Measurements from ENCODE around the gene MAGI2. TPM values are rescaled to one million over a fixed set of nuclear protein-coding genes. Genes with fewer than 3 reads are reported as not detected.
"Not testable (repeated sequence)": the region's sequence is repeated elsewhere in the genome, so short reads cannot be mapped to it uniquely, and the experiment has no call there.

The MAGI2 gene
- total RNA-seq, 1 donor from 2014 or later = 0.40 TPM

GRCh38 chr7:78316110-78316509 lies 1137.4 kb downstream of the MAGI2 start:
- no peak for DNase-seq (ENCODE audit: low read depth in 2 of 2)

- DNase-seq (ENCODE audit: low read depth in 2 of 2) = no peak
Measured at GRCh38 chr7:78315119-78315518, 1138.3 kb downstream of the MAGI2 start.

- DNase-seq (ENCODE audit: low read depth in 2 of 2) = no peak
Measured at GRCh38 chr7:78311181-78311580, 1142.3 kb downstream of the MAGI2 start.

- no peak for DNase-seq (ENCODE audit: low read depth in 2 of 2)
Measured at GRCh38 chr7:78307892-78308291, 1145.6 kb downstream of the MAGI2 start.

- DNase-seq (ENCODE audit: low read depth in 2 of 2) = no peak
Measured at GRCh38 chr7:78306634-78307033, 1146.8 kb downstream of the MAGI2 start.

GRCh38 chr7:78301407-78301806 lies 1152.1 kb downstream of the MAGI2 start:
- peak in 1 of 2 donors; percentile 4 for DNase-seq (ENCODE audit: low read depth in 2 of 2)

- no peak for DNase-seq (ENCODE audit: low read depth in 2 of 2)
Measured at GRCh38 chr7:78299088-78299487, 1154.4 kb downstream of the MAGI2 start.

GRCh38 chr7:78296644-78297371 lies 1156.7 kb downstream of the MAGI2 start:
- DNase-seq (ENCODE audit: low read depth in 2 of 2) = no peak

GRCh38 chr7:78296046-78296597 lies 1157.3 kb downstream of the MAGI2 start:
- DNase-seq (ENCODE audit: low read depth in 2 of 2) = no peak

- DNase-seq (ENCODE audit: low read depth in 2 of 2) = not testable (repeated sequence)
Measured at GRCh38 chr7:78289471-78289870, 1164.0 kb downstream of the MAGI2 start.

GRCh38 chr7:78284945-78285344 lies 1168.5 kb downstream of the MAGI2 start:
- no peak for DNase-seq (ENCODE audit: low read depth in 2 of 2)

- DNase-seq (ENCODE audit: low read depth in 2 of 2) = no peak
Measured at GRCh38 chr7:78280276-78280675, 1173.2 kb downstream of the MAGI2 start.

- no peak for DNase-seq (ENCODE audit: low read depth in 2 of 2)
Measured at GRCh38 chr7:78279457-78279856, 1174.0 kb downstream of the MAGI2 start.

GRCh38 chr7:78279032-78279431 lies 1174.4 kb downstream of the MAGI2 start:
- DNase-seq (ENCODE audit: low read depth in 2 of 2) = peak in 1 of 2 donors; percentile 72

GRCh38 chr7:78267141-78267540 lies 1186.3 kb downstream of the MAGI2 start:
- DNase-seq (ENCODE audit: low read depth in 2 of 2) = no peak

GRCh38 chr7:78265486-78265885 lies 1188.0 kb downstream of the MAGI2 start:
- DNase-seq (ENCODE audit: low read depth in 2 of 2) = no peak

- no peak for DNase-seq (ENCODE audit: low read depth in 2 of 2)
Measured at GRCh38 chr7:78265071-78265470, 1188.4 kb downstream of the MAGI2 start.

GRCh38 chr7:78264105-78264504 lies 1189.4 kb downstream of the MAGI2 start:
- no peak for DNase-seq (ENCODE audit: low read depth in 2 of 2)

- no peak for DNase-seq (ENCODE audit: low read depth in 2 of 2)
Measured at GRCh38 chr7:78261739-78262138, 1191.7 kb downstream of the MAGI2 start.

- DNase-seq (ENCODE audit: low read depth in 2 of 2) = no peak
Measured at GRCh38 chr7:78261302-78261701, 1192.2 kb downstream of the MAGI2 start.

- no peak for DNase-seq (ENCODE audit: low read depth in 2 of 2)
Measured at GRCh38 chr7:78260826-78261225, 1192.6 kb downstream of the MAGI2 start.

- no peak for DNase-seq (ENCODE audit: low read depth in 2 of 2)
Measured at GRCh38 chr7:78254726-78255055, 1198.8 kb downstream of the MAGI2 start.

Data from lung microvascular endothelial cell (primary cell).